ENCODE results near the gene METTL21C.

DNA sequence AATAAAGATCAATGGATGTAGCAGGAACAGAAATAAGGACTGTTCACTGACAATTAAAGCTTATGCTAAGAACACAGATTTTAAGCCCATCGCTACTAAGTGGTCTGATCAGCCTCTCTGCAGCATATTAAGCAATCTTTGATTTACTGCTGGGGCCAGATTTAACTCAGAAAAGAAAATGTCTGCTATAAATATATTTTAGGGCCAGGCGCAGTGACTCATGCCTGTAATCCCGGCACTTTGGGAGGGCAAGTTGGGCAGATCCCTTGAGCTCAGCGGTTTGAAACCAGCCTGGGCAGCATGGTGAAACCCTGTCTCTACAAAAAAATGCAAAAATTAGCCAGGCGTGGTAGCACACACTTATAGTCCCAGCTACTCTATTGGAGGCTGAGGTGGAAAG, 43.0 kb downstream of the METTL21C start:
- TF ChIP-seq EZH2 (IDR thresholded peaks at IDR 0.05) (no peak), POLR2AphosphoS5 (IDR thresholded peaks at IDR 0.05; ENCODE audit: borderline replicate concordance, low read depth, low read length) (no peak)

Measured in SK-N-MC (cell line).